ENCODE measurements around the gene PLXDC1. TPM values are rescaled to one million over a fixed set of nuclear protein-coding genes. Genes with fewer than 3 reads are reported as not detected.
A peak's percentile ranks its signal among the peaks of the same experiment; 100 is the strongest.

PLXDC1 gene
- total RNA-seq, 2 experiments from 2014 or later: 7.2 to 7.3 TPM

GRCh38 chr17:39194089-39194984 lies 42.9 kb upstream of the PLXDC1 start:
- no peaks in the 10 kb centered on the region for H3K9me3 Mint-ChIP-seq
- peak overlapping the region; percentile 31 for H3K27ac Mint-ChIP-seq
- POLR2A ChIA-PET: no interaction called here
- peaks cover 48% of the 10 kb centered on the region for H3K4me1 Mint-ChIP-seq
- H3K36me3 Mint-ChIP-seq (ENCODE audit: low read depth): peaks cover 21% of the 10 kb centered on the region
- no peak for DNase-seq
- no peak overlapping the region for H3K4me3 Mint-ChIP-seq
- no peaks in the 10 kb centered on the region for H3K27me3 Mint-ChIP-seq
- CTCF ChIA-PET: interaction anchor here (1.4 to 3.0 kb wide), 2 partner anchors 30 to 211 kb away, joined by 3 to 15 read pairs; no protein-coding TSS in a partner anchor

- no peak for DNase-seq
- peaks cover 21% of the 10 kb centered on the region for H3K36me3 Mint-ChIP-seq (ENCODE audit: low read depth)
- H3K4me3 Mint-ChIP-seq: no peak overlapping the region
- H3K27ac Mint-ChIP-seq: no peak overlapping the region
- ChIA-PET POLR2A (no interaction called here), CTCF (no interaction called here)
- H3K27me3 Mint-ChIP-seq: no peaks in the 10 kb centered on the region
- no peaks in the 10 kb centered on the region for H3K9me3 Mint-ChIP-seq
- H3K4me1 Mint-ChIP-seq: peaks cover 39% of the 10 kb centered on the region
These were observed 41.9 kb upstream of the PLXDC1 start for GRCh38 chr17:39193346-39193745.

GRCh38 chr17:39192901-39193300 lies 41.5 kb upstream of the PLXDC1 start:
- no peak overlapping the region for H3K4me3 Mint-ChIP-seq
- H3K4me1 Mint-ChIP-seq: peaks cover 35% of the 10 kb centered on the region
- DNase-seq: no peak
- no peak overlapping the region for H3K27ac Mint-ChIP-seq
- H3K36me3 Mint-ChIP-seq (ENCODE audit: low read depth): peaks cover 21% of the 10 kb centered on the region
- no peaks in the 10 kb centered on the region for H3K9me3 Mint-ChIP-seq
- POLR2A ChIA-PET: no interaction called here
- H3K27me3 Mint-ChIP-seq: no peaks in the 10 kb centered on the region
- CTCF ChIA-PET: no interaction called here

GRCh38 chr17:39191750-39192510 lies 40.5 kb upstream of the PLXDC1 start:
- ChIA-PET POLR2A (no interaction called here), CTCF (interaction anchor here (1.3 to 1.7 kb wide), 2 partner anchors 17 to 27 kb away, joined by 3 to 4 read pairs; no protein-coding TSS in a partner anchor)
- Mint-ChIP-seq H3K9me3 (no peaks in the 10 kb centered on the region), H3K4me3 (no peak overlapping the region), H3K36me3 (ENCODE audit: low read depth) (peaks cover 23% of the 10 kb centered on the region), H3K27me3 (no peaks in the 10 kb centered on the region), H3K4me1 (peaks cover 40% of the 10 kb centered on the region), H3K27ac (no peak overlapping the region)
- DNase-seq: no peak

GRCh38 chr17:39187152-39187830 lies 35.9 kb upstream of the PLXDC1 start:
- Mint-ChIP-seq H3K27me3 (no peaks in the 10 kb centered on the region), H3K9me3 (no peaks in the 10 kb centered on the region), H3K36me3 (ENCODE audit: low read depth) (peaks cover 35% of the 10 kb centered on the region), H3K4me3 (no peak overlapping the region), H3K27ac (peak overlapping the region; percentile 54), H3K4me1 (peaks cover 9% of the 10 kb centered on the region)
- DNase-seq: no peak
- CTCF ChIA-PET: no interaction called here
- POLR2A ChIA-PET: no interaction called here

GRCh38 chr17:39186481-39187002 lies 35.1 kb upstream of the PLXDC1 start:
- ChIA-PET CTCF (no interaction called here), POLR2A (interaction anchor here (0.7 kb wide), 1 partner anchor 12 kb away, joined by 3 read pairs; no protein-coding TSS in a partner anchor)

GRCh38 chr17:39183720-39184119 lies 32.3 kb upstream of the PLXDC1 start:
- no peak for DNase-seq
- Mint-ChIP-seq H3K27me3 (no peaks in the 10 kb centered on the region), H3K9me3 (no peaks in the 10 kb centered on the region), H3K4me3 (no peak overlapping the region), H3K4me1 (peaks cover 6% of the 10 kb centered on the region), H3K27ac (no peak overlapping the region), H3K36me3 (ENCODE audit: low read depth) (peaks cover 32% of the 10 kb centered on the region)
- ChIA-PET POLR2A (interaction anchor here (1.5 kb wide), 1 partner anchor 16 kb away, joined by 8 read pairs; the partner anchor contains the start of gene RPL19), CTCF (interaction anchor here (1.1 to 1.9 kb wide), 2 partner anchors 9 to 19 kb away, joined by 6 to 9 read pairs; no protein-coding TSS in a partner anchor)

More at GRCh38 chr17:39186481-39187002, 35.1 kb upstream of the PLXDC1 start:
- no peak for DNase-seq
- peaks cover 6% of the 10 kb centered on the region for H3K4me1 Mint-ChIP-seq
- H3K36me3 Mint-ChIP-seq (ENCODE audit: low read depth): peaks cover 33% of the 10 kb centered on the region
- H3K4me3 Mint-ChIP-seq: no peak overlapping the region
- H3K27me3 Mint-ChIP-seq: no peaks in the 10 kb centered on the region
- no peaks in the 10 kb centered on the region for H3K9me3 Mint-ChIP-seq
- H3K27ac Mint-ChIP-seq: no peak overlapping the region

- ChIA-PET POLR2A (interaction anchor here (1.5 kb wide), 1 partner anchor 17 kb away, joined by 8 read pairs; the partner anchor contains the start of gene RPL19), CTCF (interaction anchor here (0.5 to 1.9 kb wide), 3 partner anchors 8 to 344 kb away, joined by 3 to 9 read pairs (median 6); no protein-coding TSS in a partner anchor)
- H3K27ac Mint-ChIP-seq: no peak overlapping the region
These were observed 31.6 kb upstream of the PLXDC1 start for GRCh38 chr17:39183045-39183444.

GRCh38 chr17:39181303-39181702 lies 29.9 kb upstream of the PLXDC1 start:
- POLR2A ChIA-PET: interaction anchor here (0.7 kb wide), 1 partner anchor 19 kb away, joined by 4 read pairs; the partner anchor contains the start of gene RPL19
- peaks cover 47% of the 10 kb centered on the region for H3K36me3 Mint-ChIP-seq (ENCODE audit: low read depth)

More at GRCh38 chr17:39183045-39183444, 31.6 kb upstream of the PLXDC1 start:
- H3K36me3 Mint-ChIP-seq (ENCODE audit: low read depth): peaks cover 34% of the 10 kb centered on the region
- H3K9me3 Mint-ChIP-seq: no peaks in the 10 kb centered on the region
- H3K4me1 Mint-ChIP-seq: peaks cover 6% of the 10 kb centered on the region
- no peaks in the 10 kb centered on the region for H3K27me3 Mint-ChIP-seq
- no peak overlapping the region for H3K4me3 Mint-ChIP-seq
- DNase-seq: no peak

GRCh38 chr17:39178536-39178935 lies 27.1 kb upstream of the PLXDC1 start:
- CTCF ChIA-PET: interaction anchor here (0.7 to 1.8 kb wide), 2 partner anchors 14 to 40 kb away, joined by 3 to 8 read pairs; no protein-coding TSS in a partner anchor
- DNase-seq: no peak
- Mint-ChIP-seq H3K27ac (no peak overlapping the region), H3K9me3 (no peaks in the 10 kb centered on the region), H3K36me3 (ENCODE audit: low read depth) (peaks cover 37% of the 10 kb centered on the region), H3K4me3 (no peak overlapping the region), H3K27me3 (no peaks in the 10 kb centered on the region), H3K4me1 (no peaks in the 10 kb centered on the region)
- POLR2A ChIA-PET: no interaction called here

More at GRCh38 chr17:39181303-39181702, 29.9 kb upstream of the PLXDC1 start:
- CTCF ChIA-PET: no interaction called here
- Mint-ChIP-seq H3K4me3 (no peak overlapping the region), H3K27me3 (no peaks in the 10 kb centered on the region), H3K27ac (no peak overlapping the region), H3K9me3 (no peaks in the 10 kb centered on the region), H3K4me1 (no peaks in the 10 kb centered on the region)
- DNase-seq: no peak

- no peaks in the 10 kb centered on the region for H3K27me3 Mint-ChIP-seq
- H3K4me3 Mint-ChIP-seq: no peak overlapping the region
- no peak overlapping the region for H3K27ac Mint-ChIP-seq
- no peaks in the 10 kb centered on the region for H3K9me3 Mint-ChIP-seq
- peaks cover 7% of the 10 kb centered on the region for H3K4me1 Mint-ChIP-seq
- ChIA-PET CTCF (interaction anchor here (3.6 to 5.0 kb wide), 2 partner anchors 12 to 24 kb away, joined by 16 to 92 read pairs; partner anchors contain the start of gene ARL5C), POLR2A (interaction anchor here (3.5 kb wide), 1 partner anchor 11 kb away, joined by 17 read pairs; the partner anchor contains the start of gene ARL5C)
- peaks cover 27% of the 10 kb centered on the region for H3K36me3 Mint-ChIP-seq (ENCODE audit: low read depth)
- DNase-seq: no peak
These were observed 25.8 kb upstream of the PLXDC1 start for GRCh38 chr17:39177256-39177655.

GRCh38 chr17:39175695-39176093 lies 24.3 kb upstream of the PLXDC1 start:
- H3K27ac Mint-ChIP-seq: no peak overlapping the region

More at GRCh38 chr17:39175695-39176093, 24.3 kb upstream of the PLXDC1 start:
- no peaks in the 10 kb centered on the region for H3K9me3 Mint-ChIP-seq
- DNase-seq: no peak
- ChIA-PET POLR2A (interaction anchor here (1.5 to 3.5 kb wide), 4 partner anchors 10 to 24 kb away, joined by 6 to 17 read pairs (median 12); partner anchors contain the start of genes ARL5C and RPL19), CTCF (interaction anchor here (0.9 to 5.0 kb wide), 11 partner anchors 8 to 193 kb away, joined by 3 to 92 read pairs (median 8); partner anchors contain the start of gene ARL5C)
- H3K4me3 Mint-ChIP-seq: no peak overlapping the region
- H3K4me1 Mint-ChIP-seq: peaks cover 8% of the 10 kb centered on the region
- H3K27me3 Mint-ChIP-seq: no peaks in the 10 kb centered on the region
- peaks cover 24% of the 10 kb centered on the region for H3K36me3 Mint-ChIP-seq (ENCODE audit: low read depth)

Data from activated CD4-positive, alpha-beta memory T cell treated with anti-CD3 and anti-CD28 coated beads, Interleukin-2, amount 10 ng/mL, durations not matched to agents 7 days and 5 days (primary cell).